Heart right ventricle (tissue), 16 donors: ENCODE measurements around the gene TLE2. TPM values are rescaled to one million over a fixed set of nuclear protein-coding genes. Genes with fewer than 3 reads are reported as not detected.
A peak's percentile ranks its signal among the peaks of the same experiment; 100 is the strongest.

Experiments used
- ATAC-seq, 8 donors: fragments of 200-7000 bp; cut with Tn5 transposase; one replicate each; pipeline ENCODE4 v1.9.1; 2020; ENCODE audit warnings: mild to moderate bottlenecking in 8 of 8, moderate library complexity in 8 of 8, moderate number of reproducible peaks in 1 of 8
- DNase-seq, 2 donors: peaks; one replicate each; pipeline ENCODE4 v3.0.0-alpha.2; 2020
- H3K27ac ChIP-seq, 10 donors: fragments of 200-600 bp; sonication (generic) in 2 of 10; one replicate each; pipeline versions ENCODE4 v1.5.0 to v1.8.0; 2020 to 2022; ENCODE audit warnings: mild to moderate bottlenecking in 3 of 10
- H3K27me3 ChIP-seq, 7 donors: fragments of 200-600 bp; one replicate each; pipeline ENCODE4 v1.8.0; 2021 to 2022; ENCODE audit warnings: mild to moderate bottlenecking in 2 of 7
- H3K36me3 ChIP-seq, 9 donors: fragments of 200-600 bp; sonication (generic) in 1 of 9; one replicate each; pipeline versions ENCODE4 v1.5.0 to v1.8.0; 2020 to 2022; ENCODE audit warnings: mild to moderate bottlenecking in 2 of 9
- H3K4me1 ChIP-seq, 9 donors: fragments of 200-600 bp; sonication (generic) in 1 of 9; one replicate each; pipeline versions ENCODE4 v1.5.0 to v1.8.0; 2020 to 2022; ENCODE audit warnings: mild to moderate bottlenecking in 4 of 9
- H3K4me3 ChIP-seq, 10 donors: fragments of 200-600 bp; sonication (generic) in 2 of 10; one replicate each; pipeline versions ENCODE4 v1.5.0 to v1.8.0; 2020 to 2022; ENCODE audit warnings: mild to moderate bottlenecking in 7 of 10, moderate library complexity in 2 of 10
- H3K9me3 ChIP-seq, 11 donors: fragments of 200-600 bp in 10 of 11; sonication (generic) in 2 of 11; one replicate each; pipeline versions ENCODE4 v1.5.0 to v1.8.0; 2013 to 2022; ENCODE audit warnings: mild to moderate bottlenecking in 2 of 11, control low read depth in 1 of 11, moderate library complexity in 1 of 11
- WGBS, 2 donors: extraction: QIAGEN DNeasy Blood & Tissue Kit; methylation state at CpG; one replicate each; pipeline ENCODE4 v1.1.7; 2013; ENCODE audit warnings: inconsistent platforms in 1 of 2; 5-methylcytosine and 5-hydroxymethylcytosine counted together
- intact Hi-C, 10 donors: fragments of 100-400 bp; cut with DNase I; formaldehyde crosslinking; loops; one replicate each; pipeline versions ENCODE4 v1.11.1 to v1.14.2; 2022
- polyA plus RNA-seq, 2 donors: library from polyadenylated mRNA; stranded (reverse); fragments of 200-250 nt; gene quantifications; one replicate each; pipeline ENCODE4 v1.2.3, GENCODE V29; 2013
- total RNA-seq, 10 donors: library from RNA; stranded (reverse); fragmentation: NEBNext Ultra II Directional in 3 of 10; extraction: Animal tissue kit (Norgen Biotek cat#: 25700) in 3 of 10; gene quantifications; one replicate each; pipeline versions ENCODE4 v1.2.1 to v1.2.4, GENCODE V29; 2021 to 2023
- TF ChIP-seq, protein P1 (sequence below), 9 donors: fragments of 200-600 bp; sonication (generic) in 2 of 9; IDR thresholded peaks; one replicate each; pipeline versions ENCODE4 v1.5.0 to v1.8.0; 2021 to 2022; ENCODE audit warnings: antibody characterized with exemption in 9 of 9, mild to moderate bottlenecking in 5 of 9, moderate library complexity in 1 of 9
- donor health status: Arrhythmogenic right ventricular cardiomyopathy.
- donor health status: ischemic (EF 13 %, LVEDD 7.1; RV severe dilation, severe dysfunction).
- donor health status: healthy with polysubstance abuse.
- donor health status: DM: no; HTN: yes; CAD: no.
- donor health status: DM: no; HTN: no; CAD: no.
- donor health status: ischemic (EF 25% LVEDD 6.9; RV normal size, moderate dysfunction).
- donor health status: ischemic (EF 25% LVEDD 5.7; RV mildly dilated, moderate dysfunction).
- donor health status: healthy.
- donor health status: DM: yes; HTN: yes; CAD: no.
- donor health status: Ischemic cardiomyopathy.
- donor health status: ischemic (EF 35%, LVEDD 5.7; RV mildly dilated, moderate dysfunction).
- donor health status: nonischemic (EF 11% LVEDD 7.7; RV severe dilation, severe dysfunction).
- donor health status: DM: yes; HTN: yes; CAD: no.
- donor health status: PGD.
- donor health status: ischemic (EF 29% LVEDD 5.4; RV normal size, mild dysfunction).
- donor health status: nonischemic (EF 23%, LVEDD 6.1; RV moderate dilation, normal function).

TLE2 gene
- total and polyA plus RNA-seq, 12 donors = 28.2 to 64.5 (median 39.9) TPM

- TF ChIP-seq, protein P1, sequence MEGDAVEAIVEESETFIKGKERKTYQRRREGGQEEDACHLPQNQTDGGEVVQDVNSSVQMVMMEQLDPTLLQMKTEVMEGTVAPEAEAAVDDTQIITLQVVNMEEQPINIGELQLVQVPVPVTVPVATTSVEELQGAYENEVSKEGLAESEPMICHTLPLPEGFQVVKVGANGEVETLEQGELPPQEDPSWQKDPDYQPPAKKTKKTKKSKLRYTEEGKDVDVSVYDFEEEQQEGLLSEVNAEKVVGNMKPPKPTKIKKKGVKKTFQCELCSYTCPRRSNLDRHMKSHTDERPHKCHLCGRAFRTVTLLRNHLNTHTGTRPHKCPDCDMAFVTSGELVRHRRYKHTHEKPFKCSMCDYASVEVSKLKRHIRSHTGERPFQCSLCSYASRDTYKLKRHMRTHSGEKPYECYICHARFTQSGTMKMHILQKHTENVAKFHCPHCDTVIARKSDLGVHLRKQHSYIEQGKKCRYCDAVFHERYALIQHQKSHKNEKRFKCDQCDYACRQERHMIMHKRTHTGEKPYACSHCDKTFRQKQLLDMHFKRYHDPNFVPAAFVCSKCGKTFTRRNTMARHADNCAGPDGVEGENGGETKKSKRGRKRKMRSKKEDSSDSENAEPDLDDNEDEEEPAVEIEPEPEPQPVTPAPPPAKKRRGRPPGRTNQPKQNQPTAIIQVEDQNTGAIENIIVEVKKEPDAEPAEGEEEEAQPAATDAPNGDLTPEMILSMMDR (IDR thresholded peaks at IDR 0.05) = peak in 7 of 9 donors; percentile 17 to 61 (median 45)
- peak; percentile 75 to 78 for DNase-seq
- H3K9me3 ChIP-seq = no peaks in the 10 kb centered on the region
- ATAC-seq = peak; percentile 59 to 80 (median 66)
- peaks cover 0 to 47% (median 29%) of the 10 kb centered on the region in 9 donors for H3K36me3 ChIP-seq
- peak overlapping the region; percentile 68 to 98 (median 86) for H3K4me3 ChIP-seq
- no peaks in the 10 kb centered on the region for H3K27me3 ChIP-seq
- peaks cover 14 to 60% (median 54%) of the 10 kb centered on the region in 9 donors for H3K4me1 ChIP-seq
- peak overlapping the region; percentile 96 to 100 (median 99) for H3K27ac ChIP-seq
- intact Hi-C loops = loop anchor here in 5 of 10 donors (1.0 to 5.0 kb wide), 5 partner anchors 25 to 41 kb away; no protein-coding TSS in a partner anchor
- 1 to 2% methylated on average over 65 to 76 of the region's 88 CpGs for WGBS, 2 donors
Observed at GRCh38 chr19:3061182-3062161, 32.4 kb upstream of the TLE2 start.

- H3K4me1 ChIP-seq = peaks cover 14 to 65% (median 57%) of the 10 kb centered on the region in 9 donors
- H3K27ac ChIP-seq = peak overlapping the region; percentile 96 to 100 (median 99)
- intact Hi-C loops = loop anchor here in 4 of 10 donors (2.0 to 5.0 kb wide), 3 partner anchors 24 to 41 kb away; no protein-coding TSS in a partner anchor
- 21 to 28% methylated on average over 4 of the region's 4 CpGs for WGBS, 2 donors
- peak overlapping the region; percentile 68 to 98 (median 86) for H3K4me3 ChIP-seq
- no peaks in the 10 kb centered on the region for H3K9me3 ChIP-seq
- no peak for DNase-seq
- H3K27me3 ChIP-seq = no peaks in the 10 kb centered on the region
- no peak for ATAC-seq
- TF ChIP-seq, protein P1 (IDR thresholded peaks at IDR 0.05) = no peak
- H3K36me3 ChIP-seq = peaks cover 1 to 54% (median 31%) of the 10 kb centered on the region in 9 donors
Observed at GRCh38 chr19:3060857-3061181, 31.7 kb upstream of the TLE2 start.

DNA sequence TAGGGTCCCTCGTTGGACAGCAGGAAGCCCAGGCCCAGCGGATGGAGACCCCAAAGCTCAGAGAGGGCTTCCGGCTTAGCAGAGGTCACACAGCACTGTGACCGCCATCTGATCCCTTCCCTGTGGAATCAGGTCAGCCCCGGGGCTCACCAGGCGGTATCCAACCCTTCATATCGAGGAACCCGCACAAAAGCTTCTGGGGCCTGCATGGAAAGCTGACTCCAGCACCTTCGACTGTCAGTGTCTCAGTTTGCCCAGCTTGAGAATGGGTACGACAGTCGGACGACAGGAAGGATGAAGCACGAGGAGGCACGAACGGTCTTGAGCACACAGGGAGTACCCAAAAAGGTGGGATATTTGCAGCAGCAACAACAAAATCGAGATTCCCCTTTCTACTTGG lies 30.6 kb upstream of the TLE2 start:
- no peak for DNase-seq
- peak overlapping the region in 6 of 10 donors; percentile 99 to 100 (median 99) for H3K27ac ChIP-seq
- TF ChIP-seq, protein P1 (IDR thresholded peaks at IDR 0.05) = no peak
- intact Hi-C loops = loop anchor here in 4 of 10 donors (2.0 to 5.0 kb wide), 3 partner anchors 23 to 43 kb away; no protein-coding TSS in a partner anchor
- no peaks in the 10 kb centered on the region for H3K9me3 ChIP-seq
- no peak for ATAC-seq
- peak overlapping the region in 6 of 10 donors; percentile 85 to 98 (median 92) for H3K4me3 ChIP-seq
- peaks cover 14 to 75% (median 57%) of the 10 kb centered on the region in 9 donors for H3K4me1 ChIP-seq
- WGBS, 2 donors = 87 to 88% methylated on average over 16 of the region's 16 CpGs
- peaks cover 6 to 65% (median 42%) of the 10 kb centered on the region in 9 donors for H3K36me3 ChIP-seq
- no peaks in the 10 kb centered on the region for H3K27me3 ChIP-seq

GRCh38 chr19:3058821-3059314 lies 29.8 kb upstream of the TLE2 start:
- no peak for ATAC-seq
- H3K36me3 ChIP-seq = peaks cover 6 to 73% (median 50%) of the 10 kb centered on the region in 9 donors

More at GRCh38 chr19:3058821-3059314, 29.8 kb upstream of the TLE2 start:
- intact Hi-C loops = no loop called here
- H3K9me3 ChIP-seq = no peaks in the 10 kb centered on the region
- H3K4me3 ChIP-seq = no peak overlapping the region
- TF ChIP-seq, protein P1 (IDR thresholded peaks at IDR 0.05) = no peak
- H3K27ac ChIP-seq = peak overlapping the region in 8 of 10 donors; percentile 6 to 100 (median 83)
- no peaks in the 10 kb centered on the region for H3K27me3 ChIP-seq
- 89 to 93% methylated on average over 10 of the region's 10 CpGs for WGBS, 2 donors
- no peak for DNase-seq
- H3K4me1 ChIP-seq = peaks cover 14 to 76% (median 57%) of the 10 kb centered on the region in 9 donors
